ENCODE data around the gene RASD2.

- TF ChIP-seq CTCF (IDR thresholded peaks at IDR 0.05) (no peak), POLR2A (IDR thresholded peaks at IDR 0.05) (no peak)
These were observed 23.4 kb upstream of the RASD2 start for GRCh38 chr22:35517207-35517606.
